Measurements from ENCODE around the gene SRRT.

Gene SRRT

DNA sequence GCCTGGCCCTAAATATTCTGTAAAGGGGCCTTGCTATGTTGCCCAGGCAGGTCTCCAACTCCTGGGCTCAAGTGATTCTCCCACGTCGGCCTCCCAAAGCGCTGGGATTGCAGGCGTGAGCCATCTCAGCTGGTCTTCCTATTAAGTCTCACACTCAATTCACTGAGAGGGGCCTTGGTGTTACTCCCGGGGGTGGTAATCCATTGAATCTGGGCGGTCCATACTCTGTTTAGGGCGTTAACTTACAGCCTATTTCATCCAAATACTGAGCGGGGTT, 665 bp upstream of the SRRT start:
- Histone ChIP-seq H3K9me3 (ENCODE audit: insufficient read depth, low read depth, low read length) (no peaks in the 10 kb centered on the region), H3K9me2 (replicated peaks; ENCODE audit: low read depth, low read length) (no peaks in the 10 kb centered on the region), H2AFZ (ENCODE audit: low read length) (peak overlapping the region; percentile 77), H3K36me3 (ENCODE audit: insufficient read depth, low read length) (peaks cover 12% of the 10 kb centered on the region; the same call in 1 of the 2 replicates), H3K4me2 (ENCODE audit: low read depth, low read length, poor library complexity, severe bottlenecking) (peak overlapping the region; percentile 94), H3K9ac (ENCODE audit: low read depth, low read length, poor library complexity, severe bottlenecking) (peak overlapping the region; percentile 96), H4K20me1 (ENCODE audit: insufficient read depth, low read length, poor library complexity, severe bottlenecking) (peaks cover 39% of the 10 kb centered on the region), H3K4me1 (ENCODE audit: insufficient read depth, low read length, poor library complexity, severe bottlenecking) (peaks cover 35% of the 10 kb centered on the region), H3F3A (ENCODE audit: low read depth) (no peaks in the 10 kb centered on the region), H3K27me3 (ENCODE audit: insufficient read depth, low read length, poor library complexity, severe bottlenecking) (peaks cover 6% of the 10 kb centered on the region), H3K79me2 (ENCODE audit: insufficient read depth, low read length) (peaks cover 50% of the 10 kb centered on the region), H3K4me3 (ENCODE audit: low read length, poor library complexity, severe bottlenecking) (peak overlapping the region; percentile 100)
- no peak for TF ChIP-seq EZH2phosphoT487 (IDR thresholded peaks at IDR 0.05; ENCODE audit: borderline replicate concordance)
- TF ChIP-seq, protein P1, sequence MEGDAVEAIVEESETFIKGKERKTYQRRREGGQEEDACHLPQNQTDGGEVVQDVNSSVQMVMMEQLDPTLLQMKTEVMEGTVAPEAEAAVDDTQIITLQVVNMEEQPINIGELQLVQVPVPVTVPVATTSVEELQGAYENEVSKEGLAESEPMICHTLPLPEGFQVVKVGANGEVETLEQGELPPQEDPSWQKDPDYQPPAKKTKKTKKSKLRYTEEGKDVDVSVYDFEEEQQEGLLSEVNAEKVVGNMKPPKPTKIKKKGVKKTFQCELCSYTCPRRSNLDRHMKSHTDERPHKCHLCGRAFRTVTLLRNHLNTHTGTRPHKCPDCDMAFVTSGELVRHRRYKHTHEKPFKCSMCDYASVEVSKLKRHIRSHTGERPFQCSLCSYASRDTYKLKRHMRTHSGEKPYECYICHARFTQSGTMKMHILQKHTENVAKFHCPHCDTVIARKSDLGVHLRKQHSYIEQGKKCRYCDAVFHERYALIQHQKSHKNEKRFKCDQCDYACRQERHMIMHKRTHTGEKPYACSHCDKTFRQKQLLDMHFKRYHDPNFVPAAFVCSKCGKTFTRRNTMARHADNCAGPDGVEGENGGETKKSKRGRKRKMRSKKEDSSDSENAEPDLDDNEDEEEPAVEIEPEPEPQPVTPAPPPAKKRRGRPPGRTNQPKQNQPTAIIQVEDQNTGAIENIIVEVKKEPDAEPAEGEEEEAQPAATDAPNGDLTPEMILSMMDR (conservative IDR thresholded peaks at IDR 0.05; ENCODE audit: low read length) = no peak

DNA sequence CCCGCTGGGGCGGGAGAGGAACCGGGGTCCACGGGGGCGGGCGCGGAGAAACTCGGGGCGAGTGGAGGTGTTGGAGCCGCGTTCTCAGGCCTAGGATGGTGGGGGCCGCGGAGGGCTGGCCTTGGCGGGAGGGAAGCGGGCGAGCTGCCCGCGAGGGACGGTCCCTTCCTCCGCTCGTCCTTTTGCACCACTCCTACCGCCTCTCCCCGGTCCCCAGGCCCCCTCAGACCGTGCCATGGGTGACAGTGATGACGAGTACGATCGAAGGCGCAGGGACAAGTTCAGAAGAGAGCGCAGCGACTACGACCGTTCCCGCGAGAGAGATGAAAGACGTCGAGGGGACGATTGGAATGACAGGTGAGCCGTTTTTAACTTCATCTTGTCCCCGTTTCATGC, 451 bp downstream of the SRRT start:
- Histone ChIP-seq H3K79me2 (ENCODE audit: insufficient read depth, low read length) (peaks cover 61% of the 10 kb centered on the region), H3K4me3 (ENCODE audit: low read length, poor library complexity, severe bottlenecking) (peak overlapping the region; percentile 100), H3K9me3 (ENCODE audit: insufficient read depth, low read depth, low read length) (no peaks in the 10 kb centered on the region), H3K27me3 (ENCODE audit: insufficient read depth, low read length, poor library complexity, severe bottlenecking) (peaks cover 6% of the 10 kb centered on the region), H3K4me1 (ENCODE audit: insufficient read depth, low read length, poor library complexity, severe bottlenecking) (peaks cover 38% of the 10 kb centered on the region), H2AFZ (ENCODE audit: low read length) (peak overlapping the region; percentile 45; the same call in 1 of the 2 replicates), H3K36me3 (ENCODE audit: insufficient read depth, low read length) (peaks cover 19% of the 10 kb centered on the region; the same call in 1 of the 2 replicates), H3K9ac (ENCODE audit: low read depth, low read length, poor library complexity, severe bottlenecking) (peak overlapping the region; percentile 96), H4K20me1 (ENCODE audit: insufficient read depth, low read length, poor library complexity, severe bottlenecking) (peaks cover 48% of the 10 kb centered on the region), H3F3A (ENCODE audit: low read depth) (no peaks in the 10 kb centered on the region), H3K9me2 (replicated peaks; ENCODE audit: low read depth, low read length) (no peaks in the 10 kb centered on the region), H3K4me2 (ENCODE audit: low read depth, low read length, poor library complexity, severe bottlenecking) (peak overlapping the region; percentile 92)
- no peak for TF ChIP-seq EZH2phosphoT487 (IDR thresholded peaks at IDR 0.05; ENCODE audit: borderline replicate concordance)
- TF ChIP-seq, protein P1 (conservative IDR thresholded peaks at IDR 0.05; ENCODE audit: low read length) = no peak

DNA sequence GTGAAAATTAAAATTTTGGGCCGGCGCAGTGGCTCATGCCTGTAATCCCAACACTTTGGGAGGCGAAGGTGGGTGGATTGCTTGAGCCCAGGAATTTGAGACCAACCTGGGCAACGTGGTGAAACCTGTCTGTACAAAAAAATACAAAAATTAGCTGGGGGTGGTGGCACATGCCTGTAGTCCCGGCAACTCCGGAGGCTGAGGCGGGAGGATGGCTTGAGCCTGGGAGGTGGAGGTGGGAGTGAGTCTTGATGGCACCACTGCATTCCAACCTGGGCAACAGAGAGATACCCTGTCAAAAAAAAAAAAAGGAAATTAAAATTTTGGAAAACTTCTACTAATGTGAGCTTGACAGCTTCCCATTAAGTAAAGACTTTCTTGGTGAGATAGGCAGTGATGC, 3.1 kb downstream of the SRRT start:
- H2AFZ ChIP-seq (ENCODE audit: low read length) = no peak overlapping the region
- H3K79me2 ChIP-seq (ENCODE audit: insufficient read depth, low read length) = peaks cover 83% of the 10 kb centered on the region
- peaks cover 38% of the 10 kb centered on the region for H3K4me1 ChIP-seq (ENCODE audit: insufficient read depth, low read length, poor library complexity, severe bottlenecking)
- no peak for TF ChIP-seq EZH2phosphoT487 (IDR thresholded peaks at IDR 0.05; ENCODE audit: borderline replicate concordance)
- TF ChIP-seq, protein P1 (conservative IDR thresholded peaks at IDR 0.05; ENCODE audit: low read length) = no peak
- peak overlapping the region; percentile 92 for H3K4me2 ChIP-seq (ENCODE audit: low read depth, low read length, poor library complexity, severe bottlenecking)
- no peaks in the 10 kb centered on the region for H3K9me3 ChIP-seq (ENCODE audit: insufficient read depth, low read depth, low read length)
- peak overlapping the region; percentile 100 for H3K4me3 ChIP-seq (ENCODE audit: low read length, poor library complexity, severe bottlenecking)
- H3K9ac ChIP-seq (ENCODE audit: low read depth, low read length, poor library complexity, severe bottlenecking) = peak overlapping the region; percentile 61
- H4K20me1 ChIP-seq (ENCODE audit: insufficient read depth, low read length, poor library complexity, severe bottlenecking) = peaks cover 72% of the 10 kb centered on the region
- peaks cover 42% of the 10 kb centered on the region; the same call in 1 of the 2 replicates for H3K36me3 ChIP-seq (ENCODE audit: insufficient read depth, low read length)
- no peaks in the 10 kb centered on the region for H3F3A ChIP-seq (ENCODE audit: low read depth)
- H3K27me3 ChIP-seq (ENCODE audit: insufficient read depth, low read length, poor library complexity, severe bottlenecking) = peaks cover 6% of the 10 kb centered on the region
- no peaks in the 10 kb centered on the region for H3K9me2 ChIP-seq (replicated peaks; ENCODE audit: low read depth, low read length)

Measured in Loucy (cell line).